GM19438 (cell line): ENCODE measurements around the gene TMEM53.

ENCODE experiments used
- ATAC-seq: cut with Tn5 transposase; IDR thresholded peaks from one replicate; pipeline ENCODE4 v1.9.1; 2021; ENCODE audit warnings: low read depth; ENCODE audit not compliant: unreplicated experiment

The TMEM53 gene

GRCh38 chr1:44674113-44675000, at the start of gene TMEM53, which contains the start of gene ARMH1:
TMEM53 (minus strand) TSS chr1:44674481; CDS start chr1:44674391, 90 bp downstream.
ARMH1 (plus strand) TSS chr1:44674714; CDS start chr1:44689698, 14,984 bp downstream.
- ATAC-seq, result peak; percentile 81

GRCh38 chr1:44723496-44724295, 49.4 kb upstream of the TMEM53 start:
- no peak for ATAC-seq

DNA sequence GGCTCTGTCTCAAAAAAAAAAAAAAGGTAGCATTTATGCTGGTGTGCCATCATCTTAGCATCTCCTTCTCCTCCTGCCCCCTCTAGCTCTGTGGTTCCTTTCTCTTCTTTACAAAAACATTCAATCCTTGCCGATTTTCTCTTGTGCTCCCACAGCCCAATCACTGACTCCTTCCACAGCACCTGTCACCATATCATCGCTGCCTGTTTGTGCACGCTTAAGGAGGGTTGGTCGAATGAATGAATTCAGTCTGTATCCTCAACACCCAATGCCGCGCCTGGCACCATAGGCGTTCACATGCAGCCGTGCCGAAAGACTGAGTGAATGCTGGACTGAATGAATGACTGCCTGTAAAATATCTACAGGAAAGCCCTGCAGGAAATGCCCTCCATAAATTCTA, 48.8 kb upstream of the TMEM53 start:
- ATAC-seq, result no peak

DNA sequence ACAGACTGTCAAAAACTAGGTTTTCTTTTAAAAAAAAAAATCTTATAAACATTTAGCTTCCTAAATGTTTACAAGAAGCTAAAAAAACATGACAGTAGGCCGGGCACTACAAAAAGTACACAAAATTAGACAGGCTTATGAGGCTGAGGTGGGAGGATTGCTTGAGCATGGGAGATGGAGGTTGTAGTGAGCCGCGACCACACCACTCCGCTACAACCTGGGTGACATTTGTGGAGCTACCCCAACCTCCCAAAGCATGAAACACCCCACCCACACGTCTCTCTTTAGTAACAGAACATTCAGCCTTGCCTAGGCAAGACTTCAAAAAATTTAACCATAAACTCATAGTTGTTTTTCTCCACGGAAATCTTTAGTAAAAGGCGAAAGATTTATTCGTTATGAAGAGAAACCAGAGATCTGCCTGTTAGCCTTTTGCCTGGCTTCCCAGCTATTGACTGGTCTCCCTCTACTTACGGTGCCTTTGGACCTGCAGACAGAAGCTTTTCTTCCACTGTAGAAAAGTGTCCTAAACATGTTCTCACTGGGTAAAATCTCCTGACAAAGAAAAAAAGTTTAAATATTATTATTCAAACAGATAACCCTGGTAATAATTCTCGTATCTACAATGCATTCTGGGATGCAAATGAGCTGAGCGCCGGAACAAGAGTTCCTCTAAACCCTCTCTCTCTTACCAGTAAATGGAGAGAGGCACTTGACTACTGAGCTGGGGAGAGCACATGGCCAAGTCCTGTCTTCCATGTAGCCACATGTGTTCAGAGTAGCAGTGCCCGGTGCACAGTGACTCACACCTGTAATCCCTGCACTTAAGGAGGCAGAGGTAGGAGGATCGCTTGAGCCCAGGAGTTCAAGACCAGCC, 47.4 kb upstream of the TMEM53 start:
- peak; percentile 61 for ATAC-seq

DNA sequence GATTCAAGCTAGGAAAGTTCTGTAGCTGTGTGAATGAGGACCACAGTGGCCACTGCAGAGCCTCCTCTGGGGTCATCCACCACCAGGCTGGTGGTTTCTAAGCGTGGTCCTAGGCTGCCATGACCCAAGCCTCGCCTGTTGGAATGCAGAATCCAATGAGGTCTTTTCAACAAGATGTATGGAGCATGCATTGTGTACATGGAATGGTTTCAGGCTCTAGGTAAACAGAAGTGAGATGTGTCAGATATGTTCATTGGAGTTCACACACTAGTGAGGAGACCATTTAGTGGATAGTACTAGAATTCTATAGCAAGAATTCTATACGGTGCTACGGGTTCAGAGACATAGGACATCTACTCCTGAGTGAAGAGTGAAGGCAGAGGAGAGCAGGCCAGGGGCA, 46.0 kb upstream of the TMEM53 start:
- no peak for ATAC-seq

GRCh38 chr1:44719318-44719717, 45.0 kb upstream of the TMEM53 start:
- no peak for ATAC-seq

DNA sequence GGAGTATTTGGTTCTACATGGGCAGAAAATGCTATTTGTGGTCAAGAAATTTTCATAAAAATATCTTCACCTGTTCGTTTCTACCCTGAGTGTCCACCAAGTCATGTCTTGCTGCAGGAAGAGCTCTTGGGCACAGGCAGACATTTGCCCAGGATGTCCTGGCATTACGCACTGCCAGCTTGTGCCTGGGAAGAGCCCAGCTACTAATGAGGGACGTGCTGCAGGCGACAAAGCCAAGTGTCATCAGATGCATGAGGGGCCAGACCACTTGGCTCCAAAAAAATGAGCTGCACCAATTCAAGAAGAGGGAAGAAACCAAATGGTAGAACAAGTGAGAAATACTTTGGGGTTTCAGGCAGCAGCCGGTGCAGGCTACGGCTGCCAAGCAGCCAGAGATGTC, 43.8 kb upstream of the TMEM53 start:
- no peak for ATAC-seq

- no peak for ATAC-seq
These were observed 43.4 kb upstream of the TMEM53 start for GRCh38 chr1:44717653-44718052.

GRCh38 chr1:44717156-44717555, 42.9 kb upstream of the TMEM53 start:
- no peak for ATAC-seq

- ATAC-seq, result no peak
These were observed 40.8 kb upstream of the TMEM53 start for GRCh38 chr1:44714944-44715571.

DNA sequence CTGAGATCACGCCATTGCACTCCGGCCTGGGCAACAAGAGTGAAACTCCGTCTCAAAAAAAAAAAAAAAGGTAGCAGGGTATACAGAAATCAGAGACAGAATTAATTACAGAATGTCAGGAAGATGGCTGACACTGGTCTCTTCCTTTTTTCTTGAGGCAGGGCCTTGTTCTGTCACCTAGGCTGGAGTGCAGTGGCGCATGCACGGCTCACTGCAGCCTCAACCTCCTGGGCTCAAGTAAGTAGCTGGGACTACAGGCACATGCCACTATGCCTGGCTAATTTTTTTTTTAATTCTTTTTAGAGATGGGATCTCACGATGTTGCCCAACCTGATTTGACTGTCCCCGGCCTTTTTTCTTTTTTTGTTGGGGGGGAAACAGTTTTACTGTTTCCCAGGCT, 40.3 kb upstream of the TMEM53 start:
- no peak for ATAC-seq

- no peak for ATAC-seq
These were observed 39.1 kb upstream of the TMEM53 start for GRCh38 chr1:44713321-44713781.

GRCh38 chr1:44707959-44708831, 33.9 kb upstream of the TMEM53 start:
- ATAC-seq, result no peak

DNA sequence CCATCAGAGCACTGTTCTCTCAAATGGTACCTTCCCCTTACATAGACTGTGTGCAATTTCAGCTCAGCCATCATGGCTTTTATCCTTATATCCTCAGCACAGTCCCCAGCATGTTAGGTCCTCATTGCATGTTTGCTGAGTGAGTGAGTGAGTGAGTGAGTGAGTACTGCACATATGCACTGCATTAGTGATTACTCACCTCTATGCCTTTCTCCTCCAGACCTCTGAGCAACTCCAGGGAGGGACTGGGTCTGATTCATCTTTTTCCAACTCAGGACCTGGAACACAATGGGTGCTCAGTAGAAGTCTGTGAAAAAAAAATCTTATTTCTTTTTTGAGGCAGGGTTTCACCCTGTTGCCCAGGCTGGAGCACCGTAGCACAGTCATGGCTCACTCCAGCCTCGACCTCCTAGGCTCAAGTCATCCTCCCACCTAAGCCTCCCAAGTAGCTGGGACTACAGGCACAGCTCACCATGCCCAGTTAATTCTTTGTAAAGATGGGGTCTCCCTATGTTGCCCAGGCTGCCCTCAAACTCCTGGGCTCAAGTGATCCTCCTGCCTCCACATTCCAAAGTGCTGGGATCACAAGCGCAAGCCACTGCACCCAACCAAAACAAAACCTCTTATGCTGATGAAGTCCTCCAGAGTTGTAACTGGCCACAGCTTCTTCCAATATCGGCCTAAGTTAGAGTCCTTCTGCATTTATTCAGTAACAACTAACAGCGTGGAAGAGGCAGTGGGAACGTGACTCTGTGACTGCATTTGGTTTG, 33.0 kb upstream of the TMEM53 start:
- no peak for ATAC-seq

- no peak for ATAC-seq
These were observed 31.7 kb upstream of the TMEM53 start for GRCh38 chr1:44705938-44706337.

GRCh38 chr1:44705470-44705869, 31.2 kb upstream of the TMEM53 start:
- ATAC-seq, result no peak

- ATAC-seq, result no peak
These were observed 26.9 kb upstream of the TMEM53 start for GRCh38 chr1:44701141-44701573.

- no peak for ATAC-seq
These were observed 26.3 kb upstream of the TMEM53 start for GRCh38 chr1:44700573-44700972.
